SK-N-SH (cell line): ENCODE measurements around the gene TMEM95.

ENCODE experiments used
- CTCF ChIP-seq: fragments of 200-600 bp; sonication (generic); IDR thresholded peaks from 2 replicates; pipeline ENCODE4 v1.6.1; 2017; ENCODE audit warnings: antibody characterized with exemption, mild to moderate bottlenecking, moderate library complexity
- FOXJ3 ChIP-seq: sonication (generic); formaldehyde crosslinking; IDR thresholded peaks from 2 replicates; pipeline ENCODE4 v1.5.1; 2020; ENCODE audit warnings: mild to moderate bottlenecking, missing genetic modification reagents
- GABPA ChIP-seq: IDR thresholded peaks from 2 replicates; pipeline ENCODE4 v1.4.0; 2012; ENCODE audit warnings: low read depth, mild to moderate bottlenecking
- GATA2 ChIP-seq: sonication (generic); formaldehyde crosslinking; IDR thresholded peaks from 2 replicates; pipeline ENCODE4 v1.5.0; 2020; ENCODE audit warnings: mild to moderate bottlenecking, missing genetic modification reagents
- IRF3 ChIP-seq: fragments of 150-350 bp; IDR thresholded peaks from 2 replicates; pipeline ENCODE4 v1.6.1; 2016; ENCODE audit warnings: mild to moderate bottlenecking, low read depth, low read length
- POLR2AphosphoS5 ChIP-seq: IDR thresholded peaks from 2 replicates; pipeline ENCODE4 v1.6.1; 2012; ENCODE audit warnings: low read depth, low read length
- RAD21 ChIP-seq: IDR thresholded peaks from 2 replicates; pipeline ENCODE4 v1.6.1; 2012; ENCODE audit warnings: mild to moderate bottlenecking, low read length
- RCOR1 ChIP-seq: fragments of 150-350 bp; IDR thresholded peaks from 2 replicates; pipeline ENCODE4 v1.6.1; 2017; ENCODE audit warnings: antibody characterized with exemption, low read length

GRCh38 chr17:7388856-7389255, 33.9 kb downstream of the TMEM95 start:
- TF ChIP-seq CTCF, result no peak
- no peak for TF ChIP-seq GABPA
- no peak for TF ChIP-seq POLR2AphosphoS5
- TF ChIP-seq IRF3, result no peak
- TF ChIP-seq RAD21, result no peak
- TF ChIP-seq GATA2, result no peak
- TF ChIP-seq RCOR1, result no peak
- TF ChIP-seq FOXJ3 (CRISPR knock-in tag), result no peak
